22Rv1 (cell line): Measurements from ENCODE around the gene F2R.

ENCODE experiments used
- H3K27ac ChIP-seq: fragments of 450-650 bp; 2 replicates; pipeline ENCODE4 v1.5.1; 2017
- ZFX ChIP-seq: fragments of 450-650 bp; IDR thresholded peaks from 2 replicates; pipeline ENCODE4 v1.6.1; 2017; ENCODE audit warnings: antibody characterized with exemption, borderline replicate concordance
- TF ChIP-seq, protein P1 (sequence below): fragments of 450-650 bp; IDR thresholded peaks from 2 replicates; pipeline ENCODE4 v1.5.1; 2017; ENCODE audit warnings: mild to moderate bottlenecking

F2R gene

DNA sequence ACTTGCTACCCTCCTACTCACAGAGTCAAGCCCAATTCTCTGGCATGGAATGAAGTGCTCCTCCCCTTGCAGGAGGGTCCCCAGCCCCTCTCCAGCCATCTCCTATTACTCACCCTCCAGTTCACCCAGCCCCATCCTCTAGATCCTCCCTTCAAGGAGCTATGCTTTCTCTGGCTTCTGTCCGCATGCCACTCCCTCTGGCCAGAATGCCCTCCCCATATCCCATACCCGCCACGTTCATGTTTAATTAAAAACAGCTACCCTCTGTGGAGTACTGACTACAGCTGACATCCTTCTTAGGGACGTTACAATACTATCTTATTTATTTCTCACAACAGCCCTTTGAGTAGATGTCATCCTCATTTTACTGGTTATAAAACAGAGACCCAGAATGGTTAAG lies 3.0 kb downstream of the F2R start:
- TF ChIP-seq, protein P1, sequence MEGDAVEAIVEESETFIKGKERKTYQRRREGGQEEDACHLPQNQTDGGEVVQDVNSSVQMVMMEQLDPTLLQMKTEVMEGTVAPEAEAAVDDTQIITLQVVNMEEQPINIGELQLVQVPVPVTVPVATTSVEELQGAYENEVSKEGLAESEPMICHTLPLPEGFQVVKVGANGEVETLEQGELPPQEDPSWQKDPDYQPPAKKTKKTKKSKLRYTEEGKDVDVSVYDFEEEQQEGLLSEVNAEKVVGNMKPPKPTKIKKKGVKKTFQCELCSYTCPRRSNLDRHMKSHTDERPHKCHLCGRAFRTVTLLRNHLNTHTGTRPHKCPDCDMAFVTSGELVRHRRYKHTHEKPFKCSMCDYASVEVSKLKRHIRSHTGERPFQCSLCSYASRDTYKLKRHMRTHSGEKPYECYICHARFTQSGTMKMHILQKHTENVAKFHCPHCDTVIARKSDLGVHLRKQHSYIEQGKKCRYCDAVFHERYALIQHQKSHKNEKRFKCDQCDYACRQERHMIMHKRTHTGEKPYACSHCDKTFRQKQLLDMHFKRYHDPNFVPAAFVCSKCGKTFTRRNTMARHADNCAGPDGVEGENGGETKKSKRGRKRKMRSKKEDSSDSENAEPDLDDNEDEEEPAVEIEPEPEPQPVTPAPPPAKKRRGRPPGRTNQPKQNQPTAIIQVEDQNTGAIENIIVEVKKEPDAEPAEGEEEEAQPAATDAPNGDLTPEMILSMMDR: no peak
- no peak for TF ChIP-seq ZFX
- H3K27ac ChIP-seq: no peak overlapping the region

DNA sequence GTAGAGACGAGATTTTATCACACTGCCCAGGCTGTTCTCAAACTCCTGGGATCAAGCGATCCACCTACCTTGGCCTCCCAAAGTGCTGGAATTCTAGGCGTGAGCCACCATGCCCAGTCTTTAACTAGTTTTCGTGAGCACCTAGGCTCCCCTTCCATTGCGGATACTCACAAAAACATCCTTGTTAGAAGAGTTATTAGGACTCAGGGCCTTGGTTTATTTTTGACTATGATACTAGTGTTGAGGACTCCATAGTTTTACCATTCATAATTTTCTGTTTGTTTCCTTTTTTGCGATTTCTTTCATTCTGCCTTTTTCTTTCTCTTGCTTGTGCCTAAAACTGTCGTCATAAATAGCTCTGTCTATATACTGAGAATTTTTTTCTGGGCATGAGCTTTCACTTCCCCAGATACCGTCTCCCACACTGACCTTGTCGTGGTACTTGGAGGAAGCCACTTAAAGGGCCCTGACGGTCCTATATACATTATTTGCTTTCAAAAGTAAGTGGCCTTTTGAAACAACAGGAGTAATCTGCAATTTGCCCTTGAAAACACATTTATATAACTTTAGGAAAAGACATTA lies 5.2 kb downstream of the F2R start:
- TF ChIP-seq ZFX: no peak
- TF ChIP-seq, protein P1: no peak
- H3K27ac ChIP-seq: no peak overlapping the region

- no peak overlapping the region for H3K27ac ChIP-seq
- TF ChIP-seq, protein P1: no peak
- TF ChIP-seq ZFX: no peak
Measured at GRCh38 chr5:76723266-76723665, 7.3 kb downstream of the F2R start.

- TF ChIP-seq ZFX: no peak
- TF ChIP-seq, protein P1: no peak
- no peak overlapping the region for H3K27ac ChIP-seq
Measured at GRCh38 chr5:76723906-76724305, 8.0 kb downstream of the F2R start.

GRCh38 chr5:76724871-76725270 lies 8.9 kb downstream of the F2R start:
- TF ChIP-seq, protein P1: no peak
- no peak for TF ChIP-seq ZFX
- no peak overlapping the region for H3K27ac ChIP-seq

- no peak overlapping the region for H3K27ac ChIP-seq
- TF ChIP-seq, protein P1: no peak
- no peak for TF ChIP-seq ZFX
Measured at GRCh38 chr5:76728965-76729364, 13.0 kb downstream of the F2R start.

DNA sequence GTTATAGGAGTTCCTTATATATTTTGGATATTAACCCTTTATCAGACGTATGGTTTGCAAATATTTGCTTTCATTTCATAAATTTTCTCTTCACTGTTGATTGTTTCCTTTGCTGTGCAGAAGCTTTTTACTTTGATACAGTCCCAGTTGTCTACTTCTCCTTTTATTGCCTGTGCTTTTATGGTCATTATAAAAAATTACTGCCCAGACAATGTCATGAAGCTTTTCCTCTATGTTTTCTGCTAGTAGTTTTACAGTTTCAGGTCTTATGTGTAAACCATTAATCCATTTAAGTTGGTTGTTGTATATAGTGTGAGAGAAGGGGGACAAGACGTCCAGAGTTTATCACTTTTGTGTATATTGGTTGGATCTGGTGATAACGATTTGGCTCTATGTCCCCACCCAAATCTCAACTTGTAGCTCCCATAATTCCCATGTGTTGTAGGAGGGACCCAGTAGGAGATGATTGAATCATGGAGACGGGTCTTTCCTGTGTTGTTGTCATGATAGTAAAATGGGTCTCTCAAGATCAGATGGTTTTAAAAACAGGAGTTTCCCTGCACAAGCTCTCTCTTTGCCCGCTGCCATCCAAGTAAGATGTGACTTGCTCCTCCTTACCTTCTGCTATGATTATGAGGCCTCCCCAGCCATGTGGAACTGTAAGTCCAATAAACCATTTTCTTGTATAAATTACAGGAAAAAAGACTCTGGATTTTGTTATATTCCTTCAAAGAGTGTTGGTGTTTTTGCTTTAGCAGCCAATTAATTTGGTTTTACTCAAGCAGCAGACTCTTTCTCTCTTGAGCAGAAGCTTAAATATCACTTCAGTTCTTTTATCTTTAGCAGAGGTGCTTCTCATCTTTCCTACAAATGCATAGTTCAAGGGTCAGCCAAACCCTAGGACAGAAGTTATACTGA lies 13.7 kb downstream of the F2R start:
- H3K27ac ChIP-seq: no peak overlapping the region
- no peak for TF ChIP-seq ZFX
